ENCODE data around the gene LSAMP. TPM values are rescaled to one million over a fixed set of nuclear protein-coding genes. Genes with fewer than 3 reads are reported as not detected.

LSAMP gene
- total and polyA plus RNA-seq, 7 donors, result 0.23 to 47.1 (median 22.9) TPM

GRCh38 chr3:116124166-116124565 lies 321.1 kb downstream of the LSAMP start:
- TF ChIP-seq POLR2AphosphoS5 (IDR thresholded peaks at IDR 0.05) (no peak), EP300 (IDR thresholded peaks at IDR 0.05) (no peak), POLR2A (IDR thresholded peaks at IDR 0.05) (no peak)
- TF ChIP-seq, protein P1, sequence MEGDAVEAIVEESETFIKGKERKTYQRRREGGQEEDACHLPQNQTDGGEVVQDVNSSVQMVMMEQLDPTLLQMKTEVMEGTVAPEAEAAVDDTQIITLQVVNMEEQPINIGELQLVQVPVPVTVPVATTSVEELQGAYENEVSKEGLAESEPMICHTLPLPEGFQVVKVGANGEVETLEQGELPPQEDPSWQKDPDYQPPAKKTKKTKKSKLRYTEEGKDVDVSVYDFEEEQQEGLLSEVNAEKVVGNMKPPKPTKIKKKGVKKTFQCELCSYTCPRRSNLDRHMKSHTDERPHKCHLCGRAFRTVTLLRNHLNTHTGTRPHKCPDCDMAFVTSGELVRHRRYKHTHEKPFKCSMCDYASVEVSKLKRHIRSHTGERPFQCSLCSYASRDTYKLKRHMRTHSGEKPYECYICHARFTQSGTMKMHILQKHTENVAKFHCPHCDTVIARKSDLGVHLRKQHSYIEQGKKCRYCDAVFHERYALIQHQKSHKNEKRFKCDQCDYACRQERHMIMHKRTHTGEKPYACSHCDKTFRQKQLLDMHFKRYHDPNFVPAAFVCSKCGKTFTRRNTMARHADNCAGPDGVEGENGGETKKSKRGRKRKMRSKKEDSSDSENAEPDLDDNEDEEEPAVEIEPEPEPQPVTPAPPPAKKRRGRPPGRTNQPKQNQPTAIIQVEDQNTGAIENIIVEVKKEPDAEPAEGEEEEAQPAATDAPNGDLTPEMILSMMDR (IDR thresholded peaks at IDR 0.05), result no peak
- H3K27me3 ChIP-seq, result no peaks in the 10 kb centered on the region
- no peaks in the 10 kb centered on the region for H3K9me3 ChIP-seq
- H3K4me1 ChIP-seq, result peaks cover 0 to 3% (median 2%) of the 10 kb centered on the region in 4 donors
- DNase-seq, result no peak
- H3K27ac ChIP-seq, result no peak overlapping the region
- H3K4me3 ChIP-seq, result no peak overlapping the region
- intact Hi-C loops (cut with DNase I), result no loop called here
- no peaks in the 10 kb centered on the region for H3K36me3 ChIP-seq

- Histone ChIP-seq H3K4me3 (no peak overlapping the region), H3K27ac (no peak overlapping the region), H3K9me3 (no peaks in the 10 kb centered on the region), H3K27me3 (no peaks in the 10 kb centered on the region), H3K4me1 (peaks cover 0 to 9% (median 7%) of the 10 kb centered on the region in 4 donors), H3K36me3 (no peaks in the 10 kb centered on the region)
- no peak for DNase-seq
- 53 to 61% methylated on average over 3 of the region's 3 CpGs for WGBS, 2 donors
- TF ChIP-seq, protein P1 (IDR thresholded peaks at IDR 0.05), result no peak
- TF ChIP-seq POLR2A (IDR thresholded peaks at IDR 0.05) (no peak), EP300 (IDR thresholded peaks at IDR 0.05) (no peak), POLR2AphosphoS5 (IDR thresholded peaks at IDR 0.05) (no peak)
- intact Hi-C loops (cut with DNase I), result no loop called here
These were observed 326.7 kb downstream of the LSAMP start for GRCh38 chr3:116118475-116119169.

DNA sequence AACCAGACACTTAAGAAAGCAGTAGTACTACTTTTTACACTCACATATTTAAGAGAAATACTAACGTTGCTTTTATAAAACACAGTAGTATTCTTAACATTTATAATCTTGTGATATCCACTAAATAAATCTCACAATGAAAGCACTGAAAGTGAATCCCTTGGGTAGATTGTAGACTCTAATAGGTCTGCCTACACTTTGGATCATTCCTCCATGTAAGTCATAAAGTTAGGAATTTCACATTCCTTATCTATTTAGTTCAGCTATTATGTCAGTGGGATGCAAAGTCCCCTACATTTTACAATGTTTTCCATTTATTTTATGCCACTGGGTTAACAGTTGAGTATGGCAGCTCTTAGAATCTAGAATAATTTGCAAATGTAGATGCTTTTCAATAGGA lies 330.7 kb downstream of the LSAMP start:
- Histone ChIP-seq H3K27ac (no peak overlapping the region), H3K4me1 (peaks cover 0 to 20% (median 15%) of the 10 kb centered on the region in 4 donors), H3K36me3 (no peaks in the 10 kb centered on the region), H3K9me3 (no peaks in the 10 kb centered on the region), H3K4me3 (no peak overlapping the region), H3K27me3 (no peaks in the 10 kb centered on the region)
- DNase-seq, result no peak
- intact Hi-C loops (cut with DNase I), result no loop called here
- TF ChIP-seq POLR2AphosphoS5 (IDR thresholded peaks at IDR 0.05) (no peak), POLR2A (IDR thresholded peaks at IDR 0.05) (no peak), EP300 (IDR thresholded peaks at IDR 0.05) (no peak)
- TF ChIP-seq, protein P1 (IDR thresholded peaks at IDR 0.05), result no peak
- WGBS, 2 donors, result 17 to 64% methylated on average over 1 of the region's 1 CpG

- H3K4me1 ChIP-seq, result peaks cover 0 to 11% (median 8%) of the 10 kb centered on the region in 4 donors
- TF ChIP-seq, protein P1 (IDR thresholded peaks at IDR 0.05), result no peak
- TF ChIP-seq POLR2AphosphoS5 (IDR thresholded peaks at IDR 0.05) (no peak), EP300 (IDR thresholded peaks at IDR 0.05) (no peak), POLR2A (IDR thresholded peaks at IDR 0.05) (no peak)
- H3K4me3 ChIP-seq, result no peak overlapping the region
- H3K9me3 ChIP-seq, result no peaks in the 10 kb centered on the region
- intact Hi-C loops (cut with DNase I), result no loop called here
- no peak for DNase-seq
- no peak overlapping the region for H3K27ac ChIP-seq
- WGBS, 2 donors, result 61 to 66% methylated on average over 2 of the region's 2 CpGs
- H3K36me3 ChIP-seq, result no peaks in the 10 kb centered on the region
- no peaks in the 10 kb centered on the region for H3K27me3 ChIP-seq
These were observed 332.6 kb downstream of the LSAMP start for GRCh38 chr3:116112696-116113095.

DNA sequence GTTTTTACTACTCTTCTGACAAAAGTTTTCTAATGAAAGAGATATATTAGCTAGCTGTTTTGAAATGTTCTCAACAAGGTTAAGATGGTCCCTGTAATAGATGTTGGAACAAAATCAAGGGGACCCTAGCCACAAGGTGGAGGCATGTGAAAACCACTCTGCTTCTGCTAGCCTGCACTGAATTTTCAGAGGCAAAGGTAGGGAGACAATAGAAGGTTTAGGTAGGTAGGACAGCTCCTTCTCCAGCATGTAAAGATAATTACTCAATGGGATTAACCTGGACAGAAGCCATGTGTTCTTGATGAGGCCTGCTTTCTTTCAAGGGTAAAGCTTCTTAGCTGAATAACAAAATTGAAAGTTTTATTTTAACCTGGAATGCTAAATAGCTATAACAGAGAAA lies 333.5 kb downstream of the LSAMP start:
- DNase-seq, result no peak
- TF ChIP-seq POLR2A (IDR thresholded peaks at IDR 0.05), result no peak
- TF ChIP-seq, protein P1 (IDR thresholded peaks at IDR 0.05), result no peak
- TF ChIP-seq EP300 (IDR thresholded peaks at IDR 0.05), result no peak
- TF ChIP-seq POLR2AphosphoS5 (IDR thresholded peaks at IDR 0.05), result no peak
- no peaks in the 10 kb centered on the region for H3K9me3 ChIP-seq
- no peaks in the 10 kb centered on the region for H3K36me3 ChIP-seq
- no peaks in the 10 kb centered on the region for H3K27me3 ChIP-seq
- intact Hi-C loops (cut with DNase I), result no loop called here
- H3K4me3 ChIP-seq, result no peak overlapping the region
- no peak overlapping the region for H3K27ac ChIP-seq
- peaks cover 0 to 11% (median 8%) of the 10 kb centered on the region in 4 donors for H3K4me1 ChIP-seq

Measured in sigmoid colon (tissue), 7 donors.